Ishikawa (cell line): ENCODE data around the gene GAS7.

ENCODE experiments used
- CEBPB ChIP-seq: IDR thresholded peaks from 2 replicates; pipeline ENCODE4 v1.6.1; 2012
- CREB1 ChIP-seq: IDR thresholded peaks from 2 replicates; pipeline ENCODE4 v1.6.1; 2012; ENCODE audit warnings: low read depth
- EP300 ChIP-seq: IDR thresholded peaks from 2 replicates; pipeline ENCODE4 v1.6.1; 2012; ENCODE audit warnings: borderline replicate concordance
- NFIC ChIP-seq: IDR thresholded peaks from 2 replicates; pipeline ENCODE4 v1.6.1; 2012
- RAD21 ChIP-seq: IDR thresholded peaks from 2 replicates; pipeline ENCODE4 v1.6.1; 2012; ENCODE audit warnings: low read depth
- TEAD4 ChIP-seq: IDR thresholded peaks from 2 replicates; pipeline ENCODE4 v1.6.1; 2012
- TF ChIP-seq, protein P1 (sequence below): IDR thresholded peaks from 2 replicates; pipeline ENCODE4 v1.6.1; 2012

DNA sequence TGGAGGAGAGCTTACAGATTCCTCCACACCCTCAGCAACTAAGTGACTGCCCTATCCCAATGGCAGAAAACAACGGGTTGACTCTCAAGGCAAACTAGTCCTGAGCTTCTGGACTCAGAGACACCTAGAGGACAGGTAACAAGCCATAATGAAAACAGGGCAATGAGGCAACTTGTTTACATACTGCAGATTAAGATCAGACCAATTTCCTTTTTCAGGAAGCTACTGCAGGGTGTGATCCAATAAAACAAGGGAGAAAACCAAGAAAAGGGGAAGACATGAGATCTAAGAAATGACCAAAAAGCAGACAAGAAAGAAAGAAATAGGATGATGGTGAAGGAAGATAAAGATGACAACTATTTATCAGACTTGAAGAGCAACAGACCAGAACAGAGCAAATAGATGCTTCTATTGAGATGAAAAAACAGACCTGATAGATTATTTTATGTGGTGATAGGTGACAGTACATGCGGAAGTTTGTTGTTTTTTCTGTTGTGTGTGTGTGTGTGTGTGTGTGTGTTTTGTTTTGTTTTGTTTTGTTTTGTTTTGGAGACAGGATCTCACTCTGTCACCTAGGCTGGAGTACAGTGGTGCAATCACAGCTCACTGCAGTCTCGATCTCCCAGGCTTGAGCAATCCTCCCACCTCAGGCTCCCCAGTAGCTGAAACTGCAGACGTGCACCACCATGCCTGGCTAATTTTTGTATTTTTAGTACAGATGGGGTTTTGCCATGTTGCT is 120.7 kb downstream of the GAS7 start:
- TF ChIP-seq CREB1 = no peak
- TF ChIP-seq, protein P1, sequence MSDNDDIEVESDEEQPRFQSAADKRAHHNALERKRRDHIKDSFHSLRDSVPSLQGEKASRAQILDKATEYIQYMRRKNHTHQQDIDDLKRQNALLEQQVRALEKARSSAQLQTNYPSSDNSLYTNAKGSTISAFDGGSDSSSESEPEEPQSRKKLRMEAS = no peak
- no peak for TF ChIP-seq CEBPB
- TF ChIP-seq NFIC = no peak
- no peak for TF ChIP-seq RAD21
- TF ChIP-seq EP300 = no peak
- TF ChIP-seq TEAD4 = no peak
